ENCODE data around the gene UGT1A9. TPM values are rescaled to one million over a fixed set of nuclear protein-coding genes. Genes with fewer than 3 reads are reported as not detected.

The UGT1A9 gene
- total RNA-seq, 1 experiment from 2014 or later, result not detected

DNA sequence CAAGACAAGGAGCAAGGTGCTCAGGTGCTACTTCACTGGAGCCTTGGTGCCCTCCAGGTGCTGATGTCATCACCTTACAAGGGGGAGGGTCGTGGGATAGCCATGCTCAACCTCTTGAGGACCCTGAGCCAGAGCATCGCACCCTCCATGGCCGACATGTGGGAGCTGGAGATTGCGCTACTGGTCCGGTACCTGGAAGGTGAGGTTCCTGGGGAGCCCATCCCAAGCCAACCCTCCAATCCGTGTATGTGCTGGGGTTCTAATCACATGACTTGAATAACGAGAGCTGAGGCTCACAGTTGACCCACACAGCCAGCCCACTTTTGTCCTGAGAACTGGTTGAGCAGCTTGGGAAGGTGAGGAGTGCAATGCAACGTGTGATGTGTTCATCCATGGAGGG lies 132.3 kb downstream of the UGT1A9 start:
- intact Hi-C loops (cut with micrococcal nuclease), result no loop called here
- H3K4me1 Mint-ChIP-seq (ENCODE audit: insufficient read depth, unreplicated experiment), result peaks cover 13% of the 10 kb centered on the region
- H3K27ac Mint-ChIP-seq (ENCODE audit: low read depth, unreplicated experiment), result no peak overlapping the region
- DNase-seq (ENCODE audit: unreplicated experiment), result no peak
- H3K36me3 Mint-ChIP-seq (ENCODE audit: insufficient read depth, unreplicated experiment), result no peaks in the 10 kb centered on the region
- ChIA-PET POLR2A (no interaction called here), CTCF (interaction anchor here (0.6 kb wide), 1 partner anchor 253 kb away, joined by 3 read pairs; no protein-coding TSS in a partner anchor)
- H3K4me3 Mint-ChIP-seq (ENCODE audit: unreplicated experiment), result no peak overlapping the region
- BruUV-seq (replicated peaks), result no TSS peak
- no peaks in the 10 kb centered on the region for H3K9me3 Mint-ChIP-seq (ENCODE audit: unreplicated experiment)
- H3K27me3 Mint-ChIP-seq (ENCODE audit: insufficient read depth, unreplicated experiment), result no peaks in the 10 kb centered on the region
- TF ChIP-seq, protein P1, sequence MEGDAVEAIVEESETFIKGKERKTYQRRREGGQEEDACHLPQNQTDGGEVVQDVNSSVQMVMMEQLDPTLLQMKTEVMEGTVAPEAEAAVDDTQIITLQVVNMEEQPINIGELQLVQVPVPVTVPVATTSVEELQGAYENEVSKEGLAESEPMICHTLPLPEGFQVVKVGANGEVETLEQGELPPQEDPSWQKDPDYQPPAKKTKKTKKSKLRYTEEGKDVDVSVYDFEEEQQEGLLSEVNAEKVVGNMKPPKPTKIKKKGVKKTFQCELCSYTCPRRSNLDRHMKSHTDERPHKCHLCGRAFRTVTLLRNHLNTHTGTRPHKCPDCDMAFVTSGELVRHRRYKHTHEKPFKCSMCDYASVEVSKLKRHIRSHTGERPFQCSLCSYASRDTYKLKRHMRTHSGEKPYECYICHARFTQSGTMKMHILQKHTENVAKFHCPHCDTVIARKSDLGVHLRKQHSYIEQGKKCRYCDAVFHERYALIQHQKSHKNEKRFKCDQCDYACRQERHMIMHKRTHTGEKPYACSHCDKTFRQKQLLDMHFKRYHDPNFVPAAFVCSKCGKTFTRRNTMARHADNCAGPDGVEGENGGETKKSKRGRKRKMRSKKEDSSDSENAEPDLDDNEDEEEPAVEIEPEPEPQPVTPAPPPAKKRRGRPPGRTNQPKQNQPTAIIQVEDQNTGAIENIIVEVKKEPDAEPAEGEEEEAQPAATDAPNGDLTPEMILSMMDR (IDR thresholded peaks at IDR 0.05; ENCODE audit: unreplicated experiment), result no peak

DNA sequence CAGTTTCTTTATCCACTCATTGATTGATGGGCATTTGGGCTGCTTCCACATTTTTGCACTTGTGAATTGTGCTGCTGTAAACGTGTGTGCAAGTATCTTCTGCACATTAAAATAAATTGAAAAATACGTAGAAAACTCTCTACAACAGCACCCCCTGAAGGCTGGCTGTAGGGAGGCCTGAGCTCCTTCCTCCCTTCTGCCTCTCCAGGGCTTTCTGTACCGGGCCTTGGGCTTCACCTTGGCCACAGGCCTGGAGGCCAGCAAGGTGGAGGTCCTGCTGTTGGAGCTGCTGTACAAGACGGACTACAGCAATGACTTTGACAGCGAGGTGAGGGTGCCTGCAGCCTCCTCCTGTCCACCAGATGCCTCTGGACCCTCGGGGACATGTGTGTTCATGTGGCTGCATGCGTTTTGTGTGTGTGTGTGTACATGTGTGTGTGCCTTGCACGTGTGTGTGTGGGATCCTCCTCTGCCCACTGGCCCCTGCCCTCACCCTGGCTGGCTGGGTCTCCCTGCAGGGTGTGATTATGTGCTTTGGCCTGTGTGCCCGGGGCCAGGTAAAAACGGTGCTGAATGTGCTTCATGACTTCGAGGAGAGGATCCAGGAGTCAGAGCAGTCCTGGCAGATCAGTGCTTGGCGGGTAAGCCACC lies 135.6 kb downstream of the UGT1A9 start:
- Mint-ChIP-seq H3K9me3 (ENCODE audit: unreplicated experiment) (no peaks in the 10 kb centered on the region), H3K4me1 (ENCODE audit: insufficient read depth, unreplicated experiment) (no peaks in the 10 kb centered on the region), H3K36me3 (ENCODE audit: insufficient read depth, unreplicated experiment) (no peaks in the 10 kb centered on the region), H3K27ac (ENCODE audit: low read depth, unreplicated experiment) (no peak overlapping the region), H3K27me3 (ENCODE audit: insufficient read depth, unreplicated experiment) (peaks cover 13% of the 10 kb centered on the region), H3K4me3 (ENCODE audit: unreplicated experiment) (no peak overlapping the region)
- BruUV-seq (replicated peaks), result no TSS peak
- peak; percentile 9 for DNase-seq (ENCODE audit: unreplicated experiment)
- POLR2A ChIA-PET, result no interaction called here
- CTCF ChIA-PET, result no interaction called here
- intact Hi-C loops (cut with micrococcal nuclease), result no loop called here
- TF ChIP-seq, protein P1 (IDR thresholded peaks at IDR 0.05; ENCODE audit: unreplicated experiment), result no peak

- Mint-ChIP-seq H3K9me3 (ENCODE audit: unreplicated experiment) (no peaks in the 10 kb centered on the region), H3K27ac (ENCODE audit: low read depth, unreplicated experiment) (no peak overlapping the region), H3K27me3 (ENCODE audit: insufficient read depth, unreplicated experiment) (peaks cover 13% of the 10 kb centered on the region), H3K4me3 (ENCODE audit: unreplicated experiment) (no peak overlapping the region), H3K36me3 (ENCODE audit: insufficient read depth, unreplicated experiment) (no peaks in the 10 kb centered on the region), H3K4me1 (ENCODE audit: insufficient read depth, unreplicated experiment) (no peaks in the 10 kb centered on the region)
- CTCF ChIA-PET, result no interaction called here
- DNase-seq (ENCODE audit: unreplicated experiment), result no peak
- intact Hi-C loops (cut with micrococcal nuclease), result no loop called here
- no TSS peak for BruUV-seq (replicated peaks)
- TF ChIP-seq, protein P1 (IDR thresholded peaks at IDR 0.05; ENCODE audit: unreplicated experiment), result no peak
- POLR2A ChIA-PET, result no interaction called here
Observed at GRCh38 chr2:233807966-233808935, 136.6 kb downstream of the UGT1A9 start.

DNA sequence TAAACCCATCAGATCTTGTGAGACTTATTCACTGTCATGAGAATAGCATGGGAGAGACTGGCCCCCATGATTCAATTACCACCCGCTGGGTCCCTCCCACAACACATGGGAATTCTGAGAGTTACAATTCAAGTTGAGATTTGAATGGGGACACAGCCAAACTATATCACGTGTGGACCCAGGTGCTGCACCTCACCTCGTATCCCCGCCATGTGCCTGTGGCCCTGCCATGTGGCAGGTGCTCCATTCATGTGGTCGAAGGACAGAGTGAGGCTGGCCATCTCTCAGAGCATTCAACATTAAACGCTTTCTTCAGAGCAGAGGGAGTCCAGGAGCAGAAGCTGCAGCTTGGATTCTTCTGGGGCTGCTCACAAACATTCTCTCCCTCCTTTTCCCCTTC lies 138.7 kb downstream of the UGT1A9 start:
- H3K9me3 Mint-ChIP-seq (ENCODE audit: unreplicated experiment), result no peaks in the 10 kb centered on the region
- H3K4me1 Mint-ChIP-seq (ENCODE audit: insufficient read depth, unreplicated experiment), result no peaks in the 10 kb centered on the region
- CTCF ChIA-PET, result no interaction called here
- TF ChIP-seq, protein P1 (IDR thresholded peaks at IDR 0.05; ENCODE audit: unreplicated experiment), result no peak
- peaks cover 13% of the 10 kb centered on the region for H3K27me3 Mint-ChIP-seq (ENCODE audit: insufficient read depth, unreplicated experiment)
- intact Hi-C loops (cut with micrococcal nuclease), result no loop called here
- BruUV-seq (replicated peaks), result no TSS peak
- H3K27ac Mint-ChIP-seq (ENCODE audit: low read depth, unreplicated experiment), result no peak overlapping the region
- H3K36me3 Mint-ChIP-seq (ENCODE audit: insufficient read depth, unreplicated experiment), result no peaks in the 10 kb centered on the region
- no peak overlapping the region for H3K4me3 Mint-ChIP-seq (ENCODE audit: unreplicated experiment)
- POLR2A ChIA-PET, result no interaction called here
- no peak for DNase-seq (ENCODE audit: unreplicated experiment)
